ENCODE data around the gene HTN3. TPM values are rescaled to one million over a fixed set of nuclear protein-coding genes. Genes with fewer than 3 reads are reported as not detected.
"Not testable (repeated sequence)": the region's sequence is repeated elsewhere in the genome, so short reads cannot be mapped to it uniquely, and the experiment has no call there.

Gene HTN3
- not detected for polyA plus RNA-seq (ENCODE audit: insufficient read length)

GRCh38 chr4:70028159-70028558, at the start of gene HTN3:
TSS of gene HTN3 (plus strand) at chr4:70028459. CDS start at chr4:70030741, 2,282 bp downstream.
- not testable (repeated sequence) for DNase-seq

GRCh38 chr4:69984030-69984443, 44.2 kb upstream of the HTN3 start:
- DNase-seq, result peak; percentile 50

DNA sequence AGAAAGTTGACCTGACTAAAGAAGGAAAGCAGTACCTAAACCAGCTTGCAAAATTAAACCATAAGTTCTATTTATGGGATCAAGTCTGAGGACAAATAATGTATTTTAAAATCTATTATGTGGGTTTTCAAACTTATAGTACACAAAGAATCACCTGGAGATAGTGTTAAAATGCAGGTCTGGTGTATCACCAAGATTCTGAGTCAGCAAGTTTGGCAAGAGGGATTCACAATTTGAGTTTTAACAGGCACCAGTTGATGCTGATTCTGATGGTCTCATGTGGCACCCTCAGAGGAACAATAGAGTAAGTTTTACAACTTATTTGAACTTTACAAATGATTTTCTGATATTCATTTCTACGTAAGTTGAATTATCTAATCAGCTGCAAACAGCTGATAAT, 41.6 kb upstream of the HTN3 start:
- DNase-seq, result no peak

DNA sequence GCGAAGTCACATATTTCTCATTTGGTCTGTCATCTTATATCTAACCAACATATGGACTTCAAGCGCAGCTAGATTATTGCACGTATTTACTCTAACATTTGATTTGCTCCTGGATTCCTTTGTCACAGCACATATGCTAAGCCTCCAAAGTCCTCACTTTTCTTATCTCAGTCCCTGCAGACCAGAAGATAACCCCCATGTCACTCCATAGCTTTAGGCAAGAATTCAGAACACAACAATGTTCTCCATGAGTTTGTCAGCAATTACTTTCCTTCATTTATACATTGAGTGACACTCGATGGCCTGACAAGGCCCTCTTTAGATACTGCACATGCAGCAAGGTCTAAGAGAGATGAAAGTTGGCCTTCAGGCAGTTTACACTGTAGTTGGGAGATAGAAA, 37.2 kb upstream of the HTN3 start:
- DNase-seq, result no peak

- no peak for DNase-seq
These were observed 33.5 kb upstream of the HTN3 start for GRCh38 chr4:69994782-69995181.

- no peak for DNase-seq
These were observed 32.7 kb upstream of the HTN3 start, which contains the start of gene STATH for GRCh38 chr4:69995526-69996016. TSS of gene STATH (plus strand) at chr4:69995966. CDS start at chr4:69998438, 2,472 bp downstream.

DNA sequence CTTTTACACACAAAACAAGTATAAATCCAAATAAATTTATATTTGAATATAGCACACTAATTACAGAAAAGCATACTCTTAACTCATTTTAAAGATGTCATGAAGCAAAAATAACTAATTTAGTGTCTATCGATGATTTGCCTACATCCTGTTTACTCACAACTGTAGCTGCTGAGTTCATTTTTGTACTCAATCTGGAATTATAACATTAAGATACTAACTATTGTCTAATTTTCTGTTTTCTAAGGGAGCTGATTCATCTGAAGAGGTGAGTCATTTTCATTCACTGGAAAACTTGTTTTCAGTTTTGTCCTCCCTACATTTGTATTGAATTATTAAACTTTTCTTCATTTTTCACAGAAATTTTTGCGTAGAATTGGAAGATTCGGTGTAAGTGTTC, 28.8 kb upstream of the HTN3 start:
- no peak for DNase-seq

DNA sequence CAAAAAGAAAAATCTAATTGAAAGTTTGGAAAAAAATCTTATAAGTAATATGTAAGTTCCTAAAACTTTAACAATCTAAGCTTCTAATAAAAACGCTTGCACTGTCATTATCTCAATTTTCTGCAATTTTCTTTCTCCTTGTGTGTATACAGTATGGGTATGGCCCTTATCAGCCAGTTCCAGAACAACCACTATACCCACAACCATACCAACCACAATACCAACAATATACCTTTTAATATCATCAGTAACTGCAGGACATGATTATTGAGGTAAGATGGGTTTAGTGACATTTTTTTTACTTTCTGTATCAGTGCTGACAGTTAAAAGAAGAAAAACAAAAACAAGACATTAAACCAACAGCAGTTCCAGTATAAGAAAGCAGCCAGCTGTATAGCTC, 27.5 kb upstream of the HTN3 start:
- DNase-seq, result no peak

GRCh38 chr4:70002507-70002906, 25.8 kb upstream of the HTN3 start:
- DNase-seq, result no peak

DNA sequence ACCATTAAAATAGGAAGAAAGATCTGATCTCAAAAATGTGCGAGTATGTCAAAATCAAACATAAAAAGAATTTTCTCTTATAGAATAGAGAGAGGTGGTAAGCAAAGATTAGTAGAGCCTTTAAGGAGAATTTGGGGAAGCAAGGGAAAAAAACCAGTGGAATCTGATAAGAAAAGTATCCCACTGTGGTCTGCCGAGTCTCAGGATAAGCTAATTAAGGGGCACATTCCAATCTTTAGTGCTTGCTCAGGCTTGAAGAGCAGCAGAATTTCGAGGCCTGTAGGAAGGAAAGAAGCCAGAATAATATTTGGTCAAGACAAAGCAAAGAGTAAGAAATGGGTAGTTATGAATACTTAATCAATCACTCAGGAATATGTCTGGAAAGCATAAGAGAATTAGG, 19.5 kb upstream of the HTN3 start:
- DNase-seq, result no peak

DNA sequence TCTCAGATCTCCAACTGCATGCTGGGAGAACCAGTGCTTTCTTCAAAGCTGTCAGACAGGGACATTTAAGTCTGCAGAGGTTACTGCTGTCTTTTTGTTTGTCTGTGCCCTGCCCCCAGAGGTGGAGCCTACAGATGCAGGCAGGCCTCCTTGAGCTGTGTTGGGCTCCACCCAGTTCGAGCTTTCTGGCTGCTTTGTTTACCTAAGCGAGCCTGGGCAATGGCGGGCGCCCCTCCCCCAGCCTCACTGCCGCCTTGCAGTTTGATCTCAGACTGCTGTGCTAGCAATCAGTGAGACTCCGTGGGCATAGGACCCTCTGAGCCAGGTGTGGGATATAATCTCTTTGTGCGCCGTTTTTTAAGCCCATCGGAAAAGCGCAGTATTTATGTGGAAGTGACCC, 9.3 kb upstream of the HTN3 start:
- DNase-seq, result not testable (repeated sequence)

DNA sequence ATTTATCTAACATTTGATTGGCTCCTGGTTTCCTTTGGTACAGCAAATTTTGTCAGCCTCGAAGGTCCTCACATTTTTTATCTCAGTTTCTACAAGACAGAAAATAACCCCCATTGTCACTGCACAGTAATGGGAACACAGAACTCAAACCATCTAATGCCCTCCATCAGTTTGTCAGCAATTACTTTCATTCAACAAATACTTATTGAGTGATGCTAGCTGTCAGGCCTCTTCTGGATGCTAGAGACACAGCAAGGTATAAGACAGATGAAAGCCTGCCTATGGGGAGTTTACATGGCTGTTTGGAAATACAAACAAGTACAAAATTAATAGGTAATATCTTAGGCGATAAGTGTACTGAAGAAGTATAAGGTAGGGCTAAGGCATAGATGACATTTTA, 5.0 kb upstream of the HTN3 start:
- DNase-seq, result no peak

DNA sequence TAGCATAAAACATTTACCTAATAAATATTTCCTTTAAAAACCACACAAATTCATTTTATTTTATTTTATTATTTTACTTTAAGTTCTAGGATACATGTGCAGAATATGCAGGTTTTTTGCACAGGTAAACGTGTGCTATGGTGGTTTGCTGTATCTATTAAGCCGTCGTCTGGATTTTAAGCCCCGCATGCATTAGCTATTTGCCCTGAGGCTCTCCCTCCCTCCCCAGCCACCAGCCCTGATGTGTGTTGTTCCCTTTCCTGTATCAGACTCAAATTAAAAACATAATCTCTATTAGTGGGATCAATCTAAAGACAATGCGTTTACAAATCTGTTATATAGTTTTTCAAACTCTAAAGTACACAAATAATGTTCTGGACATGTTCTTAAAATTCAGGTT, 1.2 kb upstream of the HTN3 start:
- DNase-seq, result no peak

- not testable (repeated sequence) for DNase-seq
These were observed 9.3 kb downstream of the HTN3 start for GRCh38 chr4:70037559-70037958.

DNA sequence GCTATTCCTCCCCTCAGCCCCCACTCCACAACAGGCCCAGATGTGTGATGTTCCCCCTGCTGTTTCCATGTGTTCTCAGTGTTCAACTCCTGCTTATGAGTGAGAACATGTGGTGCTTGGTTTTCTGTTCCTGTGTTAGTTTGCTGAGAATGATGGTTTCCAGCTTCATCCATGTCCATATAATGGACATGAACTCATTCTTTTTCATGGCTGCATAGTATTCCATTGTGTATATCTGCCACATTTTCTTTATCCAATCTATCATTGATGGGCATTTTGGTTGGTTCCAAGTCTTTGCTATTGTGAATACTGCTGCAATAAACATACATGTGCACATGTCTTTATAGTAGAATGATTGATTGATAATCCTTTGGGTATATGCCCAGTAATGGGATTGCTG, 11.7 kb downstream of the HTN3 start:
- DNase-seq, result not testable (repeated sequence)

DNA sequence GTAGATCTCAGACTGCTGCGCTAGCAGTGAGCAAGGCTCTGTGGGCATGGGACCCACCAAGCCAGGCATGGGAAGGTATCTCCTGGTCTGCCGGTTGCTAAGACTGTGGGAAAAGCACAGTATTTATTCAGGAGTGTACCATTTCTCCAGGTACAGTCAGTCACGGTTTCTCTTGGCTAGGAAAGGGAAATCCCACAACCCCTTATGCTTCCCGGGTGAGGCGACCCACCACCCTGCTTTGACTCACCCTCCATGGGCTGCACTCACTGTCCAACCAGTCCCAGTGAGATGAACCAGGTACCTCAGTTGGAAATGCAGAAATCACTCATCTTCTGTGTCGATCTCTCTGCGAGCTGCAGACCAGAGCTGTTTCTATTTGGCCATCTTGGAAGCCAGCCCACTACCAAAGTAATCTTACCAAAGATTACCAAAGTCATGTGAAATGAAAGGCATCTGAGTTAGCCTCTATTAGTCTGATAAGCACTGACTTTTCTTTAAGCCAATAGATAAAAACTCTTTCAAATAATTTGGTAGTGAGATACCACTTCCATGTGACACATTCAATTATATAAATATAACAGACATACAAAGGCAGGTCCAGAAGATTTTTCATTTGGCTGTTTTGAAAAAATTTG, 13.5 kb downstream of the HTN3 start:
- DNase-seq, result no peak

DNA sequence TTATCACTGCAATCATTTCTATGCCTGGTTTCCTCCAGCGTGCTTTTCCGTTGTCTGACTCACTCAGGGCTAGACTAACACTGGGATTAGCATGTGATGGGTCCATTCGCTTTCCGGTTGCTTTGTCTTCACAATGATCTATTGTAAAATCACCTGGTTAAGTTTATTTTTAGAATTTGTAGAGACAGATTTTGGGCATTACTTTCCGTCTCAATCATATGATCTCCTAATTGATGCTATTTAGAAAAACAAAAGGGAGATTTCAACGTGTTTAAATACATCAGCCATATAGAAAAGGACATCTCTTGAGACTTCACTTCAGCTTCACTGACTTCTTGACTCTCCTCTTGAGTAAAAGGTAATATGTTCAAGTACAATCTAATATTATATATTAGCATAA, 21.9 kb downstream of the HTN3 start, which contains the start of gene HTN1:
TSS of gene HTN1 (plus strand) at position 301 of the 400 bp plus-strand sequence. CDS start 2,639 bp downstream, outside the sequence.
- not testable (repeated sequence) for DNase-seq

GRCh38 chr4:70056534-70056933, 28.3 kb downstream of the HTN3 start:
- not testable (repeated sequence) for DNase-seq

DNA sequence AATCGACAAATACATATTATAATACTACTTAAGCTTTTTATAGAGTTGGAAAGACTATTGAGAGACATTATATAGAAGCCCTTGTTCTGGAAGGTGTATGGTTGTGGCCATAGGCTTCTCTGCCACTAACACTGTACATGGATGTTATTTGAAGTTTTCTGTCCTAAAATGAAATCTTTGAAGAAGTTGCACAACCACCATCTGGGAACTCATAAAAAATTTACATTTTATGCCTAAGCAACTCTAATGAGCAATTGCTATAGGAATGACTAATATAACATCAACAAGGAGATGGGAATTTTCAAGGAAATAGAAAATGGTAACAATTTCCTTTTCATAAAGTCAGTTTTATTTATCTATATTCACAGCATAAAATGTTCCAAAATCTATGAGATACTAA, 29.4 kb downstream of the HTN3 start:
- no peak for DNase-seq

GRCh38 chr4:70059149-70059548, 30.9 kb downstream of the HTN3 start:
- DNase-seq, result no peak

- DNase-seq, result no peak
These were observed 33.7 kb downstream of the HTN3 start for GRCh38 chr4:70062000-70062399.

DNA sequence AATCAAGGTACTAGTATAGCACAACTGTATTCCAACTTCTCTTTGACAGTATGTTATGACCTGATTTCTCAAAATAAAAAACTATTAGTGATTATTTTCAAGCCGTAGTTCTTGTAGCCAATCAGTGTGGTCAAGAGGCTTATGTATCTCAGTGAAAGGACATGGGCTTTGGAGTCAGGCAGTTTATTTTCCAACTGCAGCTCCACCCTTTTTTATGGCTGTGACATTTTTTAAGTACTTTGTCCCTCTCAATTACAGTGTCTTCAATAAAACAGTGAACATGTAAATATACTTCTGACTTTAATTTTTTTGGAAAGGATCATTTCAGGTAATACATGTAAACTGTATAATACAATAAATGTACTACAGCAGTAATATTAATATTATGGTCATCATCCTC, 51.9 kb downstream of the HTN3 start:
- no peak for DNase-seq

Data from hindlimb muscle (tissue), 1 donor.